IMR-90 (cell line): ENCODE data around the gene MGLL. TPM values are rescaled to one million over a fixed set of nuclear protein-coding genes. Genes with fewer than 3 reads are reported as not detected.

Experiments used
- ATAC-seq: fragments of 200-7000 bp; cut with Tn5 transposase; 2 replicates; pipeline ENCODE4 v1.9.1; 2020; ENCODE audit warnings: low read depth, mild to moderate bottlenecking, moderate library complexity
- BruUV-seq: library from RNA; stranded (reverse); fragments of 400-500 nt; replicated peaks from 2 replicates; lab custom pipeline; 2021; lab: Mats Ljungman, UMichigan
- CTCF ChIA-PET: fragments of 300-600 bp; formaldehyde crosslinking; extraction: SDS; loops from one replicate; lab custom pipeline; 2021; ENCODE audit warnings: antibody characterized with exemption; lab: Yijun Ruan, JAX
- POLR2A ChIA-PET: fragments of 300-600 bp; sonication (Branson Sonifier 250); formaldehyde crosslinking; loops from one replicate; lab custom pipeline; 2022; ENCODE audit warnings: antibody characterized with exemption; ENCODE audit not compliant: unreplicated experiment; lab: Charles Lee
- DNase-seq: peaks from one replicate; pipeline ENCODE4 v3.0.0; 2013
- H2AFZ ChIP-seq: replicated peaks from 2 replicates; pipeline ENCODE3; 2013; ENCODE audit warnings: low read length, mild to moderate bottlenecking; ENCODE audit not compliant: poor library complexity
- H2AK5ac ChIP-seq: 2 replicates; pipeline ENCODE4 v1.6.1; 2013; ENCODE audit warnings: low read depth, low read length, inconsistent platforms
- H2AK9ac ChIP-seq: replicated peaks from 2 replicates; pipeline ENCODE3; 2013; ENCODE audit warnings: mild to moderate bottlenecking, low read depth, low read length, moderate library complexity; ENCODE audit not compliant: poor library complexity
- H2BK120ac ChIP-seq: 2 replicates; pipeline ENCODE4 v1.6.1; 2013; ENCODE audit warnings: low read depth, low read length, inconsistent platforms
- H2BK15ac ChIP-seq: 3 replicates; pipeline ENCODE4 v1.6.1; 2013; ENCODE audit warnings: low read depth, low read length, inconsistent platforms
- H2BK20ac ChIP-seq: 2 replicates; pipeline ENCODE4 v1.6.1; 2013; ENCODE audit warnings: low read depth, mild to moderate bottlenecking, inconsistent platforms, low read length, moderate library complexity
- H2BK5ac ChIP-seq: 2 replicates; pipeline ENCODE4 v1.6.1; 2013; ENCODE audit warnings: mild to moderate bottlenecking, low read depth, low read length, inconsistent platforms; ENCODE audit not compliant: poor library complexity, severe bottlenecking
- H3K14ac ChIP-seq: replicated peaks from 2 replicates; pipeline ENCODE4 v1.6.1; 2013; ENCODE audit warnings: low read depth, low read length, inconsistent platforms
- H3K18ac ChIP-seq: 2 replicates; pipeline ENCODE4 v1.6.1; 2013; ENCODE audit warnings: low read depth, low read length, control low read depth
- H3K23ac ChIP-seq: 2 replicates; pipeline ENCODE4 v1.6.1; 2013; ENCODE audit warnings: low read depth, low read length, inconsistent platforms
- H3K27ac ChIP-seq: 2 replicates; pipeline ENCODE4 v1.5.1; 2013; ENCODE audit warnings: mild to moderate bottlenecking, control low read depth, low read length; ENCODE audit not compliant: insufficient read depth
- H3K27me3 ChIP-seq: 2 replicates; pipeline ENCODE4 v1.6.1; 2013; ENCODE audit warnings: low read length; ENCODE audit not compliant: control insufficient read depth, insufficient read depth
- H3K36me3 ChIP-seq: 2 replicates; pipeline ENCODE4 v1.6.1; 2013; ENCODE audit warnings: low read length, mixed read lengths; ENCODE audit not compliant: control insufficient read depth, insufficient read depth
- H3K4ac ChIP-seq: 2 replicates; pipeline ENCODE4 v1.6.1; 2013; ENCODE audit warnings: low read depth, low read length, inconsistent platforms
- H3K4me1 ChIP-seq: 2 replicates; pipeline ENCODE4 v1.6.1; 2013; ENCODE audit warnings: low read length, mixed read lengths; ENCODE audit not compliant: control insufficient read depth, insufficient read depth
- H3K4me2 ChIP-seq: 2 replicates; pipeline ENCODE4 v1.6.1; 2013; ENCODE audit warnings: low read depth, mild to moderate bottlenecking, control low read depth, low read length, moderate library complexity
- H3K4me3 ChIP-seq: 2 replicates; pipeline ENCODE4 v1.5.1; 2013; ENCODE audit warnings: low read depth, mild to moderate bottlenecking, control low read depth, low read length, moderate library complexity; ENCODE audit not compliant: insufficient read depth
- H3K56ac ChIP-seq: 2 replicates; pipeline ENCODE4 v1.6.1; 2013; ENCODE audit warnings: low read length, inconsistent platforms; ENCODE audit not compliant: insufficient read depth; ENCODE audit errors: extremely low read depth
- H3K79me1 ChIP-seq, 2 experiments: 2 replicates each; pipeline ENCODE4 v1.6.1; 2013; ENCODE audit warnings: low read length in 2 of 2, inconsistent platforms in 1 of 2, low read depth in 1 of 2
- H3K9ac ChIP-seq: 2 replicates; pipeline ENCODE4 v1.6.1; 2013; ENCODE audit warnings: low read depth, low read length, control low read depth
- H3K9me1 ChIP-seq: 2 replicates; pipeline ENCODE4 v1.6.1; 2013; ENCODE audit warnings: low read length, inconsistent platforms; ENCODE audit not compliant: insufficient read depth
- H3K9me3 ChIP-seq: 2 replicates; pipeline ENCODE4 v1.6.1; 2013; ENCODE audit warnings: low read length; ENCODE audit not compliant: control insufficient read depth, insufficient read depth
- H4K20me1 ChIP-seq: 2 replicates; pipeline ENCODE4 v1.6.1; 2013; ENCODE audit warnings: low read length, inconsistent platforms; ENCODE audit not compliant: insufficient read depth
- H4K5ac ChIP-seq: 2 replicates; pipeline ENCODE4 v1.6.1; 2013; ENCODE audit warnings: mild to moderate bottlenecking, low read depth, low read length, control low read depth
- H4K8ac ChIP-seq, 2 experiments: 2 replicates each; pipeline ENCODE4 v1.6.1; 2013; ENCODE audit warnings: low read depth in 2 of 2, low read length in 2 of 2, control low read depth in 1 of 2, inconsistent platforms in 1 of 2
- H4K91ac ChIP-seq: 2 replicates; pipeline ENCODE4 v1.6.1; 2013; ENCODE audit warnings: low read depth, low read length, inconsistent platforms; ENCODE audit not compliant: insufficient read depth
- BHLHE40 ChIP-seq: fragments of 150-350 bp; IDR thresholded peaks from 2 replicates; pipeline ENCODE4 v1.6.1; 2016; ENCODE audit warnings: mild to moderate bottlenecking, low read depth, low read length
- RAD21 ChIP-seq: IDR thresholded peaks from 2 replicates; pipeline ENCODE4 v1.6.1; 2012; ENCODE audit warnings: low read length, improper control_type of control experiment
- SMC3 ChIP-seq: fragments of 150-350 bp; IDR thresholded peaks from 2 replicates; pipeline ENCODE4 v1.6.1; 2016; ENCODE audit warnings: low read depth, mild to moderate bottlenecking, antibody characterized with exemption, low read length, moderate library complexity
- WGBS, 2 experiments: methylation state at CpG; one replicate each; pipeline versions ENCODE4 v1.1.5 to v1.1.7; 2013; ENCODE audit warnings: missing lambda C conversion rate in 2 of 2; ENCODE audit not compliant: insufficient read length in 1 of 2; ENCODE audit errors: extremely low coverage in 2 of 2; 5-methylcytosine and 5-hydroxymethylcytosine counted together
- dilution Hi-C: fragments of 300-500 bp; cut with HindIII; formaldehyde crosslinking; loops from one replicate; pipeline ENCODE4 v1.14.3; 2018; ENCODE audit warnings: low sequenced_read_pairs; ENCODE audit not compliant: unreplicated experiment
- in situ Hi-C: fragments of 300-500 bp; cut with MboI; formaldehyde crosslinking; loops from 3 replicates; pipeline ENCODE4 v1.14.3; 2019; ENCODE audit warnings: low sequenced_read_pairs, inconsistent platforms, mixed read lengths
- intact Hi-C: fragments of 100-400 bp; cut with micrococcal nuclease; formaldehyde crosslinking; loops from 2 replicates; pipeline ENCODE4 v1.10.0; 2022
- polyA plus RNA-seq, 3 experiments: library from polyadenylated mRNA; depleted of rRNA; stranded (reverse); fragments of >200 nt; gene quantifications; 2 replicates each; pipeline ENCODE4 v1.2.3, GENCODE V29; 2012; ENCODE audit warnings: low replicate concordance in 1 of 3
- total RNA-seq: library from RNA; depleted of rRNA; stranded (reverse); fragments of >200 nt; gene quantifications from 2 replicates; pipeline ENCODE4 v1.2.3, GENCODE V29; 2012

MGLL gene
- total and polyA plus RNA-seq, 2 of the 4 experiments (the other 2 are of a cell fraction): 23.7 to 60.6 TPM

GRCh38 chr3:127858937-127859336, 36.6 kb upstream of the MGLL start:
- Histone ChIP-seq H3K27ac (no peak overlapping the region), H3K14ac (no peak overlapping the region), H4K91ac (no peak overlapping the region), H3K18ac (no peak overlapping the region), H2AFZ (no peak overlapping the region), H3K4ac (no peak overlapping the region), H3K9me1 (no peaks in the 10 kb centered on the region), H3K56ac (no peak overlapping the region), H3K4me3 (no peak overlapping the region), H2BK15ac (no peak overlapping the region), H3K36me3 (no peaks in the 10 kb centered on the region), H2BK20ac (no peak overlapping the region), H2AK5ac (no peak overlapping the region), H2AK9ac (no peak overlapping the region), H3K79me1 (no peaks in the 10 kb centered on the region), H3K4me1 (no peaks in the 10 kb centered on the region), H2BK120ac (no peak overlapping the region), H3K9me3 (no peaks in the 10 kb centered on the region), H3K9ac (no peak overlapping the region), H4K8ac (no peak overlapping the region), H2BK5ac (no peak overlapping the region), H3K4me2 (no peak overlapping the region), H3K23ac (no peak overlapping the region), H4K5ac (no peak overlapping the region), H4K20me1 (no peaks in the 10 kb centered on the region), H3K27me3 (peaks cover 29% of the 10 kb centered on the region)
- dilution Hi-C loops: no loop called here
- no TSS peak for BruUV-seq
- ATAC-seq: no peak
- in situ Hi-C loops: no loop called here
- intact Hi-C loops: loop anchor here (5.0 kb wide), 1 partner anchor 93 kb away; no protein-coding TSS in a partner anchor
- WGBS, 2 experiments: 80% methylated on average over 1 of the region's 5 CpGs; no CpG with 5 or more reads in 1 of the 2 experiments
- no peak for TF ChIP-seq RAD21
- TF ChIP-seq BHLHE40: no peak
- no peak for TF ChIP-seq SMC3
- POLR2A ChIA-PET: no interaction called here
- CTCF ChIA-PET: no interaction called here
- no peak for DNase-seq
